Measurements from ENCODE around the gene ISL2.

DNA sequence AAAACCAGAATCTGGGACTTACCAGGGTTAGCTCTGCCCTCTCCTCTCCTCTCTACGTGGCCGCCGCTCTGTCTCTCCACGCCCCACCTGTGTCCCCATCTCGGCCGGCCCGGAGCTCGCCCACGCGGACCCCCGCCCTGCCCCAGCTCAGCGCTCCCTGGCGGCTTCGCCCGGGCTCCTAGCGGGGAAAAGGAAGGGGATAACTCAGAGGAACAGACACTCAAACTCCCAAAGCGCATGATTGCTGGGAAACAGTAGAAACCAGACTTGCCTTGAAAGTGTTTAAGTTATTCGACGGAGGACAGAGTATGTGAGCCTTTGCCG, 5.4 kb downstream of the ISL2 start:
- TF ChIP-seq, protein P1, sequence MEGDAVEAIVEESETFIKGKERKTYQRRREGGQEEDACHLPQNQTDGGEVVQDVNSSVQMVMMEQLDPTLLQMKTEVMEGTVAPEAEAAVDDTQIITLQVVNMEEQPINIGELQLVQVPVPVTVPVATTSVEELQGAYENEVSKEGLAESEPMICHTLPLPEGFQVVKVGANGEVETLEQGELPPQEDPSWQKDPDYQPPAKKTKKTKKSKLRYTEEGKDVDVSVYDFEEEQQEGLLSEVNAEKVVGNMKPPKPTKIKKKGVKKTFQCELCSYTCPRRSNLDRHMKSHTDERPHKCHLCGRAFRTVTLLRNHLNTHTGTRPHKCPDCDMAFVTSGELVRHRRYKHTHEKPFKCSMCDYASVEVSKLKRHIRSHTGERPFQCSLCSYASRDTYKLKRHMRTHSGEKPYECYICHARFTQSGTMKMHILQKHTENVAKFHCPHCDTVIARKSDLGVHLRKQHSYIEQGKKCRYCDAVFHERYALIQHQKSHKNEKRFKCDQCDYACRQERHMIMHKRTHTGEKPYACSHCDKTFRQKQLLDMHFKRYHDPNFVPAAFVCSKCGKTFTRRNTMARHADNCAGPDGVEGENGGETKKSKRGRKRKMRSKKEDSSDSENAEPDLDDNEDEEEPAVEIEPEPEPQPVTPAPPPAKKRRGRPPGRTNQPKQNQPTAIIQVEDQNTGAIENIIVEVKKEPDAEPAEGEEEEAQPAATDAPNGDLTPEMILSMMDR (IDR thresholded peaks at IDR 0.05) = no peak
- no peak for TF ChIP-seq POLR2A (IDR thresholded peaks at IDR 0.05)

Data from testis (tissue), 2 donors.